Neural crest cell (in vitro differentiated cells): ENCODE data around the gene CKMT2. TPM values are rescaled to one million over a fixed set of nuclear protein-coding genes. Genes with fewer than 3 reads are reported as not detected.

ENCODE experiments used
- DNase-seq: peaks from one replicate; pipeline ENCODE4 v3.0.0; 2021; ENCODE audit warnings: low read depth, mixed read lengths, low spot score
- H3K27ac Mint-ChIP-seq: one replicate; pipeline ENCODE4 v1.8.0; 2021; ENCODE audit warnings: mild to moderate bottlenecking, mixed read lengths; ENCODE audit not compliant: unreplicated experiment
- H3K27me3 Mint-ChIP-seq: 2 replicates; pipeline ENCODE4 v1.8.0; 2021; ENCODE audit warnings: low read depth, mild to moderate bottlenecking, mixed read lengths
- H3K36me3 Mint-ChIP-seq: 2 replicates; pipeline ENCODE4 v1.8.0; 2021; ENCODE audit warnings: low read depth, mild to moderate bottlenecking, mixed read lengths
- H3K4me1 Mint-ChIP-seq: 2 replicates; pipeline ENCODE4 v1.8.0; 2021; ENCODE audit warnings: mixed read lengths
- H3K4me3 Mint-ChIP-seq: one replicate; pipeline ENCODE4 v1.8.0; 2021; ENCODE audit warnings: mild to moderate bottlenecking, mixed read lengths
- H3K9me3 Mint-ChIP-seq: 2 replicates; pipeline ENCODE4 v1.8.0; 2021; ENCODE audit warnings: mixed read lengths
- total RNA-seq: library from RNA; stranded (reverse); gene quantifications from 2 replicates; pipeline ENCODE4 v1.2.1, GENCODE V29; 2021
- TF ChIP-seq, protein P1 (sequence below): fragments of 200-600 bp; sonication (generic); conservative IDR thresholded peaks from 2 replicates; pipeline ENCODE4 v1.5.0; 2021; ENCODE audit warnings: antibody characterized with exemption, mild to moderate bottlenecking

CKMT2 gene
- total RNA-seq, 1 donor from 2014 or later, result not detected

DNA sequence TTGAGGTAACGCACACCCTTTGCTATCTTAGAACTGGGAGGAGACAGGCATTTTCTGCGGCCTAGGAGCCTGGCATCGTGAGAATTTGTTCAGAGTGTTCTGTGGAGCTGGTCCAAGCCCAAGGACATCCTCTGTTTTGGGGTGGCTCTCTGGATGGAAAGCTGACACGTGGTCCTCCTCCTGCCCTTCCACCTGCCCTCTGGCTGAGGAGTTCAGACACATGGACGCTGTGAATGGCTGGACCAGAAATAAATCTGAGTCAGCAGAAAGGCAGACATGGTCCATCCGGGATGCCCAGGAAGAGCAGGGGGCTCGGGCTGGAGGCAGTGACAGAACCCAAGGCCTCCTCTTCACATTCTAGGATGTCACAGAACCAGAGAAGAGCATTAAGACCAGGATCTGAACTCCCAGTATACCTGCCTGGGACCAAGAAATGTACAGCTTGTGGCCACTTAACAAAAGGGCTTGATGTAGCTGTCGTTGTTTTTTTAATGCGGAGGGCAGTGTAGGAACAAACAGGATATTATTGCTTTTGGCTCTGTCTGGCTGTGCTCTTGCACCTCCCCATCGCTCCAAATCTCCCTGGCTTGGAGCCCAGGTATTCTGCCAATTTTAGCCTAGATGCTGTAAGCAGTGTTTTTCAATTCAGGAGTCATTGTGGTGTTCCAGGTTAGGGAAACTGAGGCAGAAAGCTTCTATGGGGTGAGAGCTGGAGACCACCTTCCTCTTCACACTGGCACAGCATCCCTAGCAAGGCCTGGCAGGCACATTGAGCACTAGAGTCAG, 2.4 kb downstream of the CKMT2 start:
- Mint-ChIP-seq H3K4me3 (no peak overlapping the region), H3K27ac (no peak overlapping the region), H3K36me3 (peaks cover 4% of the 10 kb centered on the region), H3K27me3 (no peaks in the 10 kb centered on the region), H3K9me3 (no peaks in the 10 kb centered on the region), H3K4me1 (peaks cover 17% of the 10 kb centered on the region)
- TF ChIP-seq, protein P1, sequence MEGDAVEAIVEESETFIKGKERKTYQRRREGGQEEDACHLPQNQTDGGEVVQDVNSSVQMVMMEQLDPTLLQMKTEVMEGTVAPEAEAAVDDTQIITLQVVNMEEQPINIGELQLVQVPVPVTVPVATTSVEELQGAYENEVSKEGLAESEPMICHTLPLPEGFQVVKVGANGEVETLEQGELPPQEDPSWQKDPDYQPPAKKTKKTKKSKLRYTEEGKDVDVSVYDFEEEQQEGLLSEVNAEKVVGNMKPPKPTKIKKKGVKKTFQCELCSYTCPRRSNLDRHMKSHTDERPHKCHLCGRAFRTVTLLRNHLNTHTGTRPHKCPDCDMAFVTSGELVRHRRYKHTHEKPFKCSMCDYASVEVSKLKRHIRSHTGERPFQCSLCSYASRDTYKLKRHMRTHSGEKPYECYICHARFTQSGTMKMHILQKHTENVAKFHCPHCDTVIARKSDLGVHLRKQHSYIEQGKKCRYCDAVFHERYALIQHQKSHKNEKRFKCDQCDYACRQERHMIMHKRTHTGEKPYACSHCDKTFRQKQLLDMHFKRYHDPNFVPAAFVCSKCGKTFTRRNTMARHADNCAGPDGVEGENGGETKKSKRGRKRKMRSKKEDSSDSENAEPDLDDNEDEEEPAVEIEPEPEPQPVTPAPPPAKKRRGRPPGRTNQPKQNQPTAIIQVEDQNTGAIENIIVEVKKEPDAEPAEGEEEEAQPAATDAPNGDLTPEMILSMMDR, result no peak
- no peak for DNase-seq

DNA sequence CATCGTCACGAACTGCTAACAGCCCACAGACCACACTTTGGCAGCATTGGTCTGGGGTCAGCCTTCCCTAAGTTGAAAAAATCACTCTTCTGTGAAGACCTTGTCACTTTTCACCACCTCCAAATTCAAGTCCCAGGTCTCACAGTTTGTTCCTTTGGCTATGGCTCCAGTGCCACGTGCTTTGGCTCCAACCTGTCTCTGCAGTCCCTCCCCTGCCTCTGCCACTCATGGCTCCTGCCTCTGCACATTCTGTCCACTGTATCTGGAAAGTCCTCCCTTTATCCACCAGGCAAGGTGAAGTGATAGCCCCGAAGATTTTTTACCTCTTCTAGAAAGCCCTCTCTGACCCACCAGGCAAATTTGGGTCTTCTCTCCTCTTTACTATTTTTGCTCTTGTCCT, 5.3 kb downstream of the CKMT2 start:
- Mint-ChIP-seq H3K27ac (no peak overlapping the region), H3K4me3 (no peak overlapping the region), H3K36me3 (peaks cover 4% of the 10 kb centered on the region), H3K27me3 (no peaks in the 10 kb centered on the region), H3K4me1 (peaks cover 10% of the 10 kb centered on the region), H3K9me3 (no peaks in the 10 kb centered on the region)
- DNase-seq, result no peak
- TF ChIP-seq, protein P1, result no peak

DNA sequence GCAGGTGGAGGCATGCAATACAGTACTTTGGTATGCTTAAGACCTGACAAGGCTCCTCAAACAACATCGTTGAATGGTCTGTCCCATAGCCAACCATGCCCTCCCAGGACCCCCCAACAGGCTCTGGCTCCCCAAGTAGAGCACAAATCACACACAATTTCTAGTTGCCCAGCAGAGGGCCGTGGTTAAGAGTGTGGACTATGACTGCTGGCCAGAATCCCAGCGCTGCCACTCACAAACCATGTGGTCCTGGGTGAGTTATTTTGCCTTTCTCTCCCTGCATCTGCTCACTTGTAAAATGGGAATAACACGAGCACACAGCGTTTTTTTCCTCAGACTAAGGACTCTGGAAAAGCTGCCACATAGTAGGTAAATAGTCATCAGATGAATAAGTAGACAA, 6.5 kb downstream of the CKMT2 start:
- no peaks in the 10 kb centered on the region for H3K4me1 Mint-ChIP-seq
- no peak for DNase-seq
- TF ChIP-seq, protein P1, result no peak
- no peaks in the 10 kb centered on the region for H3K27me3 Mint-ChIP-seq
- H3K9me3 Mint-ChIP-seq, result no peaks in the 10 kb centered on the region
- H3K4me3 Mint-ChIP-seq, result no peak overlapping the region
- no peak overlapping the region for H3K27ac Mint-ChIP-seq
- H3K36me3 Mint-ChIP-seq, result peaks cover 4% of the 10 kb centered on the region

DNA sequence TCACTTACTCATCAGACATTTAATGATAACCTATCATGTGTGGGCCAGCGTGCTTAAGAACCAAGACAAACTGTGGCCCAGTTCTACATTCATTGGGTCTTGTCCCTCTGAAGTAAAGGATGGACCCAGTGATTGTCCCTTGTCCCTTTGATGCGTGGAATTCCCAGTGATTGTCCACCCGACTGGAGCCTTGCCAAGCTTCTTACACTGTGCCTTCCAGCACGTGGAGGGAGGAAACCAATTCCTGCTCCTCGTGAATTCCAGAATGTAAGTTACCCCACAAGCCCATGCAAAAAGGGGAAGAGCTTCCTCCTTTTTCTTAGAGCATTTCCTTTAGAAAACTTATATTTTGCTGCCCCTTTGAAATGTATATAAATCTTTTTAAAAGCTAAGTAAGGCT, 7.9 kb downstream of the CKMT2 start:
- H3K27me3 Mint-ChIP-seq, result no peaks in the 10 kb centered on the region
- peaks cover 4% of the 10 kb centered on the region for H3K36me3 Mint-ChIP-seq
- TF ChIP-seq, protein P1, result no peak
- no peak for DNase-seq
- H3K4me1 Mint-ChIP-seq, result no peaks in the 10 kb centered on the region
- no peaks in the 10 kb centered on the region for H3K9me3 Mint-ChIP-seq
- H3K27ac Mint-ChIP-seq, result no peak overlapping the region
- H3K4me3 Mint-ChIP-seq, result no peak overlapping the region

DNA sequence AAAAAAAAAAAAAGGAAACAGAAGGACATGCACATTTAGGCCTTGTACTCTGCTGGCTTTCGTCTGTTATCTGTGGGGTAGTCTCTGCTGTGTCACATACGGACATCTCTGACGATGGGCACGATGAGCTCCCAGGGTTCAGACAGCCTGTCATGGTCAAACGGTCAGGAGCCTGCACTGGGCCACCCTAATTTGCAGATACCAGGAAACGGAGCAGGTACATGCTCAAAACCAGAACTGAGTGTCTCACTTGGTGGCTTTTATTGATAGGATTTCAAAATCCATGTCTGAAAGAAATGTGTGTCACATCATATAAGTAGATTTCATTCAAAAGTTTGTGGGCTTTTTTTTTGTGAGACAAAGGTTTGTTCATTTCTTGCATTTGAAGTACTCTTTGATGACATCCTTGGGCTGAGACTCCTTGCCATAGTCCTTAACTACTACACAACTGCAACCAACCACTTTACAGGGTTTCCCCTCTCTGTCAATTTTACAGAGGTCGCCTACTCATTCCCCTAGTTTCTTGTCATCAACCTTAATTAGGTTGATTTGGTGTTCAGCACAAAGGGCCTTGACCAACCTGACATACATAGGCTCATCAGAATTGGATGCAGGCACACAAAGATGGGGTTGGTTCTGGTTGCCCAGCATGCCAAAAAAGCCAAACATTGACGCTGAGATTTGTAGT, 9.0 kb downstream of the CKMT2 start:
- Mint-ChIP-seq H3K9me3 (no peaks in the 10 kb centered on the region), H3K4me3 (no peak overlapping the region), H3K4me1 (no peaks in the 10 kb centered on the region), H3K27ac (no peak overlapping the region), H3K36me3 (peaks cover 4% of the 10 kb centered on the region), H3K27me3 (no peaks in the 10 kb centered on the region)
- no peak for DNase-seq
- TF ChIP-seq, protein P1, result no peak
